Measurements from ENCODE around the gene UBE2E2.
"Not testable (repeated sequence)": the region's sequence is repeated elsewhere in the genome, so short reads cannot be mapped to it uniquely, and the experiment has no call there.

The UBE2E2 gene

DNA sequence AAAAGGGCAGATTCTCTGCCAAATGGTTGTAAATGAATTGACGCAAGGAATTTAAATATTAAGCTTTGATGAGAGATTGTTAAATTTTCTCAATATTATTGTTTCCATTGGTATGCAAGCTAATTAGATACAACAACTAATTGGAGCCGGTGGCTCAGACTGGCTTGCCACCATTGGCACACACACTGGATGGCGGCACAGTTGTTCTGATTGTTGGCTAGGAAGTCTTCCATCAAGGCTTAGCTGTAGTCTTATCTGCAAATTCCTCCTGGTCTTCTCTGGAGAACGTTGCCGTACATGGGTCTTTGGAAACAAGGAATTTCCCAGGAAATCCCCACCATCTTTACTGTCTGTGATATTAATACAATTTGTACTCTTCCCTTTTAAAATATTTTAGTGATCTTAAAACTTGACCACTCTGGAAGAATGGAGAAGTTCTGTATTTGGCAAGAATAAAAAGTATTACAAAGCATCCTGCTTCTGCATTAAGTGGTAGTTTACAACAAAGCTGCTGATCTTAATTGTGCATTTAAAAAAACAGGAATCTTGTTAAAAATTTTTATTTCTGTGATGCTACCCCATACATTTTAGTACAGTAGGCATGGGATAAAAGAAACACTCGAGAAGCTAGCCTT is 126.5 kb downstream of the UBE2E2 start:
- DNase-seq (ENCODE audit: low read depth, low spot score): no peak

DNA sequence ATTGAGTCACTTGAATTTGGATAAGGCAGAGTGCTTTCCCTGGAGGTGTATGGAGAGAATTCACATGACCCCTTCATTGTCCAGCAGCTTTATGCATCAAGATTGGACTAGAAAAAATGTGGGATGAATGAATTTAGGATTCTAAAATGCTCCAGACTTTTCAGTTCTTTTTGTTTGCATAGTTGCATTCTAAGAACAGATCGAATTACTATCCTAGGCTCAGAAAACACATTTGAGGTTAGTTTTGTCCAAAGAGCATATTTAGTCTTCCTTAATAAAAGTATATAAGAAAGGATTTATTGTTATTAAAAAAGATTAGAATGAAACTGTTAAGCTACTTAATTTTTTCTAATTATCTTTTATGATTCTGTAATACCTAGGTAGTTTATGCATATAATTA is 127.4 kb downstream of the UBE2E2 start:
- DNase-seq (ENCODE audit: low read depth, low spot score): no peak

DNA sequence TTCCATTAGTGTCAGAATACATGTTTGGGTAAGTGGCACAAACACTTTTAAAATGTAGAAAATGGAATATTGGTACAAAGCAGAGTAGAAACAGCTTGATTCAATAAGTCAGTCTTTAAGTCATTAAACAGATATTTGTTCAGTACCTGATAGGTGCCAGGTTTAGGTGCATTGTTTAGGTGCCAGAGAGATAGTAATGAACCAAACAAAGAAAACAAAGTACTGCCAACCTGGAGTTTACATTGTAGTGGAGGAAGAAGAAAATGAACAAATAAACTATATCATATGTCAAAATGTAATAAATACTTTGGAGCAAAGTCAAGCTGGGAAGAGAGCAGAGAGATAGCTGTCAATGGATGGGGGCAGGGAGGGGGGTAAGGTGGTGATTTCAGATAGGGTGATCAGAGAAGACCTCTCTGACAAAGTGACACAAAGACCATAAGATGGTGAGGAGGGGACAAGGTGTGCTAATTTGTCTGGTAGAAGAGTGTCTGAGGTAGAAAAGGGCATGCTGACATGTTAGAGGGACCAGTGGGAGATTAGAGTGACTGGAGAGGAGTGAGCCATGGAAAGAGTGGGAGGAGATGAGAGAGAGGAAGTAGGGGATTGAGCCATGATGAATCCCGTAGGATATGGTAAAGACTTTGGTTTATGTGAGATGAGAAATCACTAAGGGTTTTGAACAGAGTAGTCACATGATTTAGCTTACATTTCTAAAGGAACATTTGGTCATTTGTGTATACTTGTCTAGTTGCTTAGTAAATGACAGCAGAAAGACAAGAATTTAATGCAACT is 128.2 kb downstream of the UBE2E2 start:
- DNase-seq (ENCODE audit: low read depth, low spot score): no peak

DNA sequence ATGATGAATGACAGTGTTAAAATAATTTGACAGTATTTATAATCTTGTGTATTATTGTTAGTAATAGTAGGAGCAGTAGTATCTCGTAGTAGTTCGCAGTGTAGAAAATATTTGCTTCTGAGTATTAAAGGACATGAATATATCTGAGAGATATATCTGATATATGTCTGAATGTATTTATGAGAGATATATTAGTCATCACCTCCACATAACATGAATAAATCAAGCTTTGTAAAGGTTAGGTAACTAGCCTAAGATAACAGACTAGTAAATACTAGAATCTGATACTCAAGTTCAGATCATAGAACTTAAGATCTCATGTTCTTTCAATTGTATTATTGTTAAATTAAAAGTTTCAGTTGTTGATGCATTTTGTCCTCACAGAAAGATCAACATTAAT is 130.5 kb downstream of the UBE2E2 start:
- DNase-seq (ENCODE audit: low read depth, low spot score): no peak

DNA sequence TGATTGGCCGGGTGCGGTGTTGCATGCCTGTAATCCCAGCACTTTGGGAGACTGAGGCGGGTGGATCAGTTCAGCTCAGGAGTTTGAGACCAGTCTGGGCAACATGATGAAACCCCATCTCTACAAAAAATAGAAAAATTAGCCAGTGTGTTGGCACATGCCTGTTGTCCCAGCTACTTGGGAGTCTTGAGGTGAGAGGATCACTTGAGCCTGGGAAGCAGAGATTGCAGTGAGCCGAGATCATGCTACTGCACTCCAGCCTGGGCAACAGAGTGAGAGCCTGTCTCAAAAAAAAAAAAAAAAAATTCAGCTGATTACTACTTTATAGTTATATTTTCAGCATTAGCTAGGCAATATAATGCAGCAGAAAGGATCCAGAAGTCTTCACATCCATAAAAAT is 133.7 kb downstream of the UBE2E2 start:
- not testable (repeated sequence) for DNase-seq (ENCODE audit: low read depth, low spot score)

DNA sequence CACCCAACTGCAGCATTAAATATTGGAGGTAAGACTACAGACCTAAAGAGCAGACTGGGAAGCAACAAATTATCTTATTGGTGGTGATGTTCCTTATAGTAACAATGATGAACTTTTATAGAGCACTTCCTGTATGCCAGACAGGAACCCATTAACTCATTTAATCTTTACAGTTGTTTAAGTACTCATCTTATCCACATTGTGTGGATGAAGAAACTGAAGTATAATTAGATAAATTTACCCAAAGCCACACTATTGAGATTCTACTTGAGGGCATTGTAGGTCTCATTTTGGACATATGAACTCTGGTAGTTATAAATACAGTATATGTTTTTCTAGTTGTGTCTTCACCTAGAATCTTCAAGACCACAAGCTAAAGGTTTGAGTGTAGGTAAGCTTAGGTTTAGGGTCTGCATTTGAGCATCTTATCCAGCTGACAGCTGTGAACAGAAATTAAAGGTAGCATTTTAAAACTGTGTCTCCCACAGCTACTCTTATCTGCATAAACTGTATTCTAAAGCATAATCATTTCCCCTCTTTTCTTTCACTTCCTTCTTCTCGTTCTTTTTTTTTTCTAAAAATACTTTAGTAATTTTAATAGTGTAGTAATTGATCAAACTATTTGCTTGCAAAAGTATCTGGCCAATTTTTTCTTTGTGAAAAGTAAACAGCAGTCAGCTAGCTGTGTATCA is 138.2 kb downstream of the UBE2E2 start:
- no peak for DNase-seq (ENCODE audit: low read depth, low spot score)

DNA sequence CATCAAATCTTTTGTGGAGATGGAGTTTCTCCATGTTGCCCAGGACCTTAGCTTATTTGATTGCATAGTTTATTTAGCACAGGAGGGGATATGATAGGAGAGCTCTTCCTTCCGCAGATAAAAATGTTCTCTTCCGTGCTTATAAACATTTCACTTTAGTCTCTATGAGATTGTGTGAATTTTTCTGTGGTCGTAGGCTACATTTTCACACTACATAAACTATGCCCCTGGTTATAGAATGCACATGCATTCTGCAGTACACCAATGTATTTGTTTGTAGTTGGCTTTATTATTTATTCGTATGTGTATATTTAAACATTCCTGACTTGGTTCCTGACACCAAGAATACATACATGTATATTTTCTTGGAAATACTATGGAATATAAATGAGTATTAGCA is 139.2 kb downstream of the UBE2E2 start:
- no peak for DNase-seq (ENCODE audit: low read depth, low spot score)

DNA sequence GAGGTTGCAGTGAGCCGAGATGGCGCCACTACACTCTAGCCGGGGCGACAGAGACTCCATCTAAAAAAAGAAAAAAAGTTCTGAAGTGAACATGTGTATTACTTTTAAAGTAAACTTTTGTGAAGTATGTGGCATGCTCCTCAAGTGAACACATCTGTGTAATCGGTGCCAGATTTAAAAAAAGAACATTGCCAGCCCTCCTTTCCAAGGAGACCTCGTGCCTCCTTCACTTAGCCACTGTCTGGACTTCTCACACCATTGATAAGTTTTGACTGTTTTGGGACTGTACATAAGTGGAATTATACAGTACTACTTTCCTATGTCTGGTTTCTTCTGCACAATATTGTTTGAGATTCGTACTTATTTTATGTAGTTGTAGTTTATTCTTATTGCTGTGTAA is 140.4 kb downstream of the UBE2E2 start:
- DNase-seq (ENCODE audit: low read depth, low spot score): no peak

DNA sequence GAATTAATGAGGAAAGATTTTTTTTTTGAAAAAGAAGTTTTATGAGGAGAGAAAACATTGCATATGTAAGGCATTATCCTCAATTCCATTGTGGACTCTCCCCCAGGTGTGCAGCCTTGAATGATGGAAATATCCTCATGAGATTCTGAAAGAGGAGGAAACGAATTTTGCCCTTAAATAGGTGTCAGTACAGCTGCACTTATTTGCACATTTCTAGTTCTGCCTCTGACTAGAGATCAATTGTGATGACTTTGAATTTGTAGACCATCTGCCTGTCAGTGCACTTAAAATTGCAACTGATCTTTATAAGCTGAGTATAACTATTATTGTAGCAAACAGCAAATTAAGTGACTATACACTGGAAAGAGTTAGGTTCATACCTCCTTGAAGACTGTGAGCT is 141.8 kb downstream of the UBE2E2 start:
- DNase-seq (ENCODE audit: low read depth, low spot score): no peak

DNA sequence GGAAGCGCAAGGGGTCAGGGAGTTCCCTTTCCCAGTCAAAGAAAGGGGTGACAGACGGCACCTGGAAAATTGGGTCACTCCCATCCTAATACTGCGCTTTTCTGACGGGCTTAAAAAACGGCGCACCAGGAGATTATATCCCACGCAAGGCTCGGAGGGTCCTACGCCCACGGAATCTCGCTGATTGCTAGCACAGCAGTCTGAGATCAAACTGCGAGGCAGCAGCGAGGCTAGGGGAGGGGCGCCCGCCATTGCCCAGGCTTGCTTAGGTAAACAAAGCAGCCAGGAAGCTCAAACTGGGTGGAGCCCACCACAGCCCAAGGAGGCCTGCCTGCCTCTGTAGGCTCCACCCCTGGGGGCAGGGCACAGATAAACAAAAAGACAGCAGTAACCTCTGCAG is 146.3 kb downstream of the UBE2E2 start:
- not testable (repeated sequence) for DNase-seq (ENCODE audit: low read depth, low spot score)

DNA sequence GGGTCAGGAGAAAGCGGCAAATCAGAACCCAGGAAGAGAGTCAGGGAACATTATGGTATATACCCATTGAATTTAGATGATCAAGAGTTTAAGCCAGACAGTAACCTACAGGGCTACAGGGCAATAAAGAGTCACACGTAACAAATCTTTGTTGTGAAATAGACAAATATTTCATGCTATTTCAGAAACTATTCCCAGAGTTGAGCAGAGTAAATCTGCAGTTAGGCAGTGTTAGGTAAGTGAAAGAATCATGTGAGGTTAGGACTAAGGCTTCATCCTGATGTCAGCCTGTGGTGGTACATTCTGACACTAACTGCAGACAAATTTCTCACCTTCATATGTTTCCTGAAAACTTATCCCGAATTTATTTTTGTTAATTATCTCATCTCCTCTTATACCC is 153.0 kb downstream of the UBE2E2 start:
- no peak for DNase-seq (ENCODE audit: low read depth, low spot score)

DNA sequence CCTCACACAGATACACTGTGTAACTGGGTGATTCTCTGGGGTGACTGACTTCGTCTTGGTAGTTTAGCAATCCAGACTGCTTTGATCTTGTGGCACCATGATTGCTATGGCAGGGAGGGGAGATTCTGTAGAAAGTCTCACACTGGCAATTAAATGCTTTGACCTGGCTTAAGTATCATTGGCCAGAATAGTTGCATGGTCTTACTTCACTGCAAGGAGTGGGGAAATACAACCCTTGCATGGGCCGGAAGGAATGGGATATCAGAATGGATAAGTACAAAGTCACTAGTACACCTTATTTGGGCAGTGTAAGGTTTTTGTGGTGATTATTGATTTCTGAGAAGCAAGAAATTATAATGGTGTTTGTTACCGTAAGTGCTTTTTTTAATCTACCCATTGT is 153.8 kb downstream of the UBE2E2 start:
- DNase-seq (ENCODE audit: low read depth, low spot score): no peak

DNA sequence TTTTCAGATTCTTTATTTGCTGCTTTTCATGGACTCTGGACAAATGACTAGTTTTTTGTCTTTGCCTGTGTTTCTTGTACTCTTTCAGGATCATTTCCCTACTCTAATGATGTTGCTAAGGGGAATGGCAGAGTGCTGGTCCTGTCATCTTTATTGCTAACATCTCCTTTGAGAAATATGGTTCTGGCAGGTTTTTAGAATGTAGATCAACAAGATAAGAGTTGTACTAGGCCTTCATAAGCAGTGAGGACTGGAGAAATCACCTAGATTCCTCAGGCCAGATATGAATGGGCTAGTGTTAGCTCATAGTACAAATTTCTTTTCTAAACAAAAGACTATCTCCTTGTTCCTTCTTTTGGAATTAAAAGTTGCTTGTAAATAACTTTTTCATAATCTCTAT is 156.0 kb downstream of the UBE2E2 start:
- DNase-seq (ENCODE audit: low read depth, low spot score): no peak

DNA sequence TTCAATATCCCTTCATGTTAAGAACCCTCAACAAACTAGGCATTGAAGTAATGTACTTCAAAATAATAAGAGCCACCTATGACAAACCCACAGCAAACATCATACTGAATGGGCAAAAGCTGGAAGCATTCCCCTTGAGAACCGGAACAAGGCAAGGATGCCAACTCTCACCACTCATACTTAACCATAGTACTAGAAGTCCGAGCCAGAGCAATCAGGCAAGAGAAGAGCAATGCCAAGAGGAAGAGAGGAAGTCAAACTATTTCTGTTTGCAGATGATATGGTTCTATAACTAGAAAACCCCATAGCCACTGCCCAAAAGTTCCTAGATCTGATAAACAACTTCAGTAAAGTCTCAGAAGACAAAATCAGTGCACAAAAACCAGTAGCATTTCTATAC is 161.9 kb downstream of the UBE2E2 start:
- no peak for DNase-seq (ENCODE audit: low read depth, low spot score)

DNA sequence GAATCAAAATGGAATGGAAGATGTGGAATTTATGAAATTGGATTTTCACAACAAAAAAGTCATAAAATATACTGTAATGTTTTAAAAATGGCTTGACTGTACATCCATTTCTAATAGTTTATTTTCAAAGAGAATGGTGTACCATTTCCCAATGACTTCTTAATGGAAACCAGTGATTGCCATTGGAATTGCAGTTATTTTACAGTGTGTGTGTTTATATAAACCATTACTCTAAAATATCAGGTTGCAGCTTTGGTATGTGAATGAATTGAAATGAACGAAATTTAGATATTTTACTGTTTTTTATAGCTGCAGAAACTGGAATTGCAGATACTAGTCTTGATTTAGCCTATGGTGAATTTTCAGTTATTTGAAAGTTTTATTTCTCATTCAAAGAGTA is 165.6 kb downstream of the UBE2E2 start:
- no peak for DNase-seq (ENCODE audit: low read depth, low spot score)

DNA sequence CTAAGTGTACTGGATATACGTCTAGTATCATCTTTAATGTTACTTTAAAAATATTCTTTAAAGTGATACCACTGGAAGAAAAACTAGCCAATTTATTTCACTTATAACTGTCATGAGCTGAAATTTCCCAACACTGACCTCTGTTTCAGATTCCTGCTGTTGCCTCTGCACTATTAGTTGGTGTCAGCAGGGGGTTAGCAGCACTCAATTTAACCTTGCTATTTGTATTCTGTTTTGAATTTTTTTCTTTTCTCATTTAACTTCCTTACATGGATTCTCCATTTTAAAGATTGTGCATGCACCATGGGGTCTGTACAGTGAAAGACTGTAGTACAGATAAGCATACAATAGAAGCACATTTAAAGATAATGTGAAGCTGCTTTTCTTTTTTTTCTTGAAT is 169.2 kb downstream of the UBE2E2 start:
- DNase-seq (ENCODE audit: low read depth, low spot score): no peak

DNA sequence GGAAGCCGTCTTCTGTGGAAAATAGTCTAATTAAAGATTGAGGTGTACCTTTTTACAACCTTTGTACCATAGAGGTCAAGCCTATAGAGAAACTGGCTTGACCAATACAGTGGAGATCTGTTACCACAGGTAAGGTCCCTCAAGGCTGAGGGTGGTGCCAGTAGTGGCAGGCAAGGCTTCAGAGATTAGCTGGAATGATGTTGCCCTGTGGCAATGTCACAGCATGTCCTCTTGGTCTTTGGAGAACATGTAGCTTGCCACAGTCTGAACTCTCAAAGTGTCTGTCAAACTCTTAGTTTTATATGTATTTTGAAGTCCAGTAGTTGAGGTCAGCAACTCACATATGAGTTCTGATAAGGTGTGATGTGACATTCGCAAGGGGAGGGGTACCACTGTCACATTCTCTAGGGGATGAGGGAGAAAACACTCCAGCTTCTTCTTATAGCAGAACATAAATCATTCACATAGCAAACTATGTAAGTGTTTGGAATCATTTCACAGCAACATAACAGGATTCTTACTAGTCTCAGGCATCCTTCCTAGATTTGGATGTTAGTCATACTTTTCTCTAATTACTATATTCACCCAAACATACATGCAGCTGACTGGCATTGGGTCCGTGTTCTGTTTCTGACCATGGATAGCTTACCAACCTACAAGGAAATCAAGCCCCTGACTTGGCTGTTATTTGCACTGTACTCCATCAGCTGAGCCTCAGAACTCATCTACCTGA is 173.6 kb downstream of the UBE2E2 start:
- no peak for DNase-seq (ENCODE audit: low read depth, low spot score)

DNA sequence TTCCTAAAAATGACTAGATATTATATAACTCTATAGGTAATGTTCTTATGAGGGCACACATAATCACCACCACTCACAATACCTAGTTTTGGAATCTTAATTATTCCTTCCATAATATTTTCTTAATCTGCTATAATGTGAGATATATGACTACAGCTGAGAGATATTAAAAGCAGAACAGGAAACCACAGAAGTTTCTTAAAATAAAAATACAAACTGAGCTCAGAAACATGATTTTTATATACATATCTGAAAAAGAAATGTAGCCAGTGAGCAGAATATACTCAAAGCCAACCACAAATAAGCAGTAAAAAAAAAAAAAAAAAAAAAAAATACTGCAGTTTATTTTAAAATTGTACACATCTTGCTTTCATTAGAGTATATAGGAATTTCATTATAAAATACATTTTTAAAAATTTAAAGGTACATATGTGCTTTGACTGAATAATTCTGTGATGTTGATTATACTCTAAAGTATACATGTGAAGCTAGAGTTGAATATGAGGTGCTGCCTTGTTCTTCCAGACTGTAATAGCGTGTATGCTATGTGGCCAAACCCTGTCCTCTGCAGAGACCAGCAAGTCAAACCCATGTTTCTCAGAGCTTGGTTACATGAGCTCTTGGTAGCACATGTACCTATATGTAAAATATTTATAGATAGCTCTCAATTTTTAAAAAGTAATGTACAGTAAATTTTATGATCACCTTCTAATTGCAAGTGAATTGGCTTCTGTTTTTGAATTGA is 175.0 kb downstream of the UBE2E2 start:
- DNase-seq (ENCODE audit: low read depth, low spot score): no peak

DNA sequence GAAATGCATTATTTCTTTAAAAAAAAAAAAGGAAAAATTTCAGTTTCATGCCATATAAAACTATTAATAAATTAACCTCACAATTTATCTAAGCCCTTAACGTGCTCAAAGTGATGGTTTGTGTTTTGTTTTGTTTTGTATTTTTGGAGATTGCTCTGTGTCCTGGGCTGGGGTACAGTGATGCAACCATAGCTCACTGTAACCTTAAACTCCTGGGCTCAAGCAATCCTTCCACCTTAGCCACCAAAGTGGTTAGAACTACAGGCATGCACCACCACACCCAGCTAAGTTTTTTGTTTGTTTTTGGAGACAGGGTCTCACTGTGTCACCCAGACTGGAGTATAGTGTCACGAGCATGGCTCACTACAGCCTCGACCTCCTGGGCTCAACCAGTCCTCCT is 180.7 kb downstream of the UBE2E2 start:
- DNase-seq (ENCODE audit: low read depth, low spot score): no peak

DNA sequence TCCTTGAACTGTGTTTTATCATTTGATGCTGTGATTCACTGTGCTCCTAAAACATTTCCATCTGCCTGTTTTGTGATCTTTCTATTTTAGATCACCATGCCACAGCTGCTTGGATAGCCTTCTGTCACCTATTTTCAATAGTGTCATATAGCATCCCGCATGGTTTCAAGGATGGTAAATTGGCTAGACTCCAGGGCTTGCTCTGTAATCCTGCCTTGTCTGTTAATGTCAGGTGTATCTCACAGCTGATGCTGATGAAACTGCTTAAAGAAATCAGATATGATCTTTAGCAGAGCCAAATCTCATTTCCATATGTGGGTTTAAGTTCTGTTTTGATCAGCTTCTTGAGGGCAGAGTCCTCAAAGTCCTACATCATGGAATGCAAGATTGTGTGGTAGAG is 182.2 kb downstream of the UBE2E2 start:
- no peak for DNase-seq (ENCODE audit: low read depth, low spot score)

DNA sequence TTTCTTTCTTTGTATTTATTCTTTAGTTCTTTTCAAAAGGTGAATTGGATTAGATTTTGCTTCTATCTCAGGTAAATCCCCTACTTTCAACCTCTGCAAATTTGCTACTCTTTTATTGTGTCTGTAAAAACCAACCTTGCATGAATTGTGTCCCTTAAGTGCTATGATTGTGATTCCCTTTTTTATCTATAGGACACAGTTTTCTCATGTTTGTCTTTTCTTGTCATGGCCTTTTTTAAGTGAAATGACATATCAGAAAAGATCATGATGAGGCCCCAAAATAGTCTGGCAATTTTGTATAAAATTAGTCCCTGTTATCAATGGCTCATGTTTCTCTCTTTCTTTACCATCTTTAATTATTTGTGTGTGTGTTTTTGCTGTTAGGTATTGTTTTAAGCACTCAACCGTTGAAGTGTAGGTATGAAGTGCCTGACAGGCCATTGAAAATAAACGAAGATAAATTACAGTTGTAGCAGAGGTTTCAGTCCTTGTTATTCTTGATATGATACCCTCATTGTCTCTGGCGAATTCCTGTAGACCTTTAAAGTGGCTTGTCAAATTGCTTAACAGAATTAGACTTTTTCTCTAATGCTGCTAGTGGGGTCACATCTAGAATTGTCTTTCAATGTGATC is 184.3 kb downstream of the UBE2E2 start:
- no peak for DNase-seq (ENCODE audit: low read depth, low spot score)

All from activated CD4-positive, CD25-positive, alpha-beta regulatory T cell treated with anti-CD3 and anti-CD28 coated beads, Interleukin-2, amount 50 U/mL, for 16 hours (primary cell).